A549 (cell line): ENCODE results near the gene CUX1. TPM values are rescaled to one million over a fixed set of nuclear protein-coding genes. Genes with fewer than 3 reads are reported as not detected.

Experiments used
- ATAC-seq, 2 experiments: fragments of 200-7000 bp in 1 of 2; fragments of >200 bp in 1 of 2; cut with Nextera tagmentation in 1 of 2; cut with Tn5 transposase in 1 of 2; 3 replicates each; pipeline versions ENCODE4 v1.8.0 to v1.9.1; 2018 to 2020; ENCODE audit warnings: mild to moderate bottlenecking in 1 of 2, moderate library complexity in 1 of 2
- CTCF ChIA-PET: fragments of 300-600 bp; sonication (Branson Sonifier 250); formaldehyde crosslinking; extraction: SDS; loops from one replicate; lab custom pipeline; 2021; ENCODE audit warnings: antibody characterized with exemption, inconsistent platforms; lab: Yijun Ruan, JAX
- POLR2A ChIA-PET: fragments of 350-600 bp; formaldehyde crosslinking; extraction: SDS; loops from one replicate; lab custom pipeline; 2021; ENCODE audit warnings: antibody characterized with exemption, inconsistent platforms; lab: Yijun Ruan, JAX
- DNase-seq, 2 experiments: peaks; one replicate each; pipeline versions ENCODE4 v3.0.0 to v3.0.0-alpha.2; 2011 to 2016; ENCODE audit warnings: low read depth in 1 of 2, low spot score in 1 of 2
- FAIRE-seq: peaks from 2 replicates; lab custom pipeline; 2011; peaks lifted over from hg19 to GRCh38; lab: Jason Lieb, UNC
- H3K27ac ChIP-seq, 2 experiments: fragments of >200 bp; sonication (Bioruptor Twin); formaldehyde crosslinking; 3 replicates each; pipeline ENCODE4 v1.5.1; 2016 to 2017
- H3K4me1 ChIP-seq: fragments of >200 bp; sonication (Bioruptor Twin); formaldehyde crosslinking; 3 replicates; pipeline ENCODE4 v1.6.1; 2016
- H3K4me2 ChIP-seq: fragments of >200 bp; sonication (Bioruptor Twin); formaldehyde crosslinking; 3 replicates; pipeline ENCODE4 v1.6.1; 2016
- H3K4me3 ChIP-seq: fragments of >200 bp; sonication (Bioruptor Twin); formaldehyde crosslinking; 3 replicates; pipeline ENCODE4 v1.5.1; 2016
- H3K9me3 ChIP-seq: fragments of >200 bp; sonication (Bioruptor Twin); formaldehyde crosslinking; 3 replicates; pipeline ENCODE4 v1.6.1; 2016
- ATOH8 ChIP-seq: fragments of 250-450 bp; sonication (Bioruptor Pico); IDR thresholded peaks from 2 replicates; pipeline ENCODE4 v1.5.0; 2020; ENCODE audit warnings: low read depth, mild to moderate bottlenecking, moderate library complexity
- BCL3 ChIP-seq: fragments of >200 bp; sonication (Bioruptor Twin); formaldehyde crosslinking; IDR thresholded peaks from 3 replicates; pipeline ENCODE4 v1.6.1; 2016
- BHLHE40 ChIP-seq: IDR thresholded peaks from 2 replicates; pipeline ENCODE4 v1.6.1; 2012; ENCODE audit warnings: low read depth, low read length, inconsistent platforms
- CBX2 ChIP-seq: fragments of 200-600 bp; sonication (generic); IDR thresholded peaks from 2 replicates; pipeline ENCODE4 v1.6.1; 2016; ENCODE audit warnings: low read depth, mild to moderate bottlenecking, borderline replicate concordance
- CTCF ChIP-seq: fragments of >200 bp; sonication (Bioruptor Twin); formaldehyde crosslinking; IDR thresholded peaks from 3 replicates; pipeline ENCODE4 v1.5.1; 2016
- EHF ChIP-seq: fragments of 250-450 bp; sonication (Bioruptor Pico); IDR thresholded peaks from 2 replicates; pipeline ENCODE4 v1.5.0; 2020; ENCODE audit warnings: mild to moderate bottlenecking
- ESRRA ChIP-seq: fragments of 150-350 bp; IDR thresholded peaks from 2 replicates; pipeline ENCODE4 v1.6.1; 2014; ENCODE audit warnings: mild to moderate bottlenecking, low read length, borderline replicate concordance
- FOSL2 ChIP-seq, 2 experiments: fragments of 450-650 bp in 1 of 2; fragments of >200 bp in 1 of 2; sonication (Bioruptor Twin) in 1 of 2; formaldehyde crosslinking; IDR thresholded peaks; 2 replicates each; pipeline versions ENCODE4 v1.5.0 to v1.6.1; 2016 to 2020; ENCODE audit warnings: mild to moderate bottlenecking in 1 of 2, moderate library complexity in 1 of 2
- FOXS1 ChIP-seq: fragments of 250-450 bp; sonication (Bioruptor Pico); IDR thresholded peaks from 2 replicates; pipeline ENCODE4 v1.5.0; 2020; ENCODE audit warnings: mild to moderate bottlenecking, moderate library complexity
- HES2 ChIP-seq: fragments of >200 bp; sonication (Bioruptor Twin); formaldehyde crosslinking; IDR thresholded peaks from 2 replicates; pipeline ENCODE4 v1.6.1; 2016
- HEYL ChIP-seq: fragments of 250-450 bp; sonication (Bioruptor Pico); IDR thresholded peaks from 2 replicates; pipeline ENCODE4 v1.8.0; 2021; ENCODE audit warnings: mild to moderate bottlenecking, moderate library complexity
- HOXA7 ChIP-seq: fragments of 250-450 bp; sonication (Bioruptor Pico); IDR thresholded peaks from 2 replicates; pipeline ENCODE4 v1.5.0; 2020; ENCODE audit warnings: mild to moderate bottlenecking, moderate library complexity
- HOXB5 ChIP-seq: fragments of 250-450 bp; sonication (Bioruptor Pico); IDR thresholded peaks from 2 replicates; pipeline ENCODE4 v1.5.0; 2020; ENCODE audit warnings: mild to moderate bottlenecking, moderate library complexity
- JUN ChIP-seq, 2 experiments: fragments of >200 bp; sonication (Bioruptor Twin); formaldehyde crosslinking; IDR thresholded peaks; 2 replicates in 1 of 2; 3 replicates in 1 of 2; pipeline ENCODE4 v1.6.1; 2016 to 2017
- JUNB ChIP-seq: fragments of >200 bp; sonication (Bioruptor Twin); formaldehyde crosslinking; IDR thresholded peaks from 2 replicates; pipeline ENCODE4 v1.6.1; 2016
- MAX ChIP-seq: IDR thresholded peaks from 2 replicates; pipeline ENCODE4 v1.6.1; 2012
- NPAS2 ChIP-seq: fragments of 250-450 bp; sonication (Bioruptor Pico); IDR thresholded peaks from 2 replicates; pipeline ENCODE4 v1.8.0; 2022; ENCODE audit warnings: mild to moderate bottlenecking, moderate library complexity, borderline replicate concordance
- RAD21 ChIP-seq, 2 experiments: fragments of >200 bp in 1 of 2; sonication (Bioruptor Twin) in 1 of 2; formaldehyde crosslinking in 1 of 2; IDR thresholded peaks in 1 of 2; conservative IDR thresholded peaks in 1 of 2; 2 replicates in 1 of 2; 3 replicates in 1 of 2; pipeline ENCODE4 v1.6.1; 2012 to 2018; ENCODE audit warnings: inconsistent platforms in 1 of 2
- RARB ChIP-seq: fragments of 250-450 bp; sonication (Bioruptor Pico); IDR thresholded peaks from 2 replicates; pipeline ENCODE4 v1.8.0; 2021; ENCODE audit warnings: mild to moderate bottlenecking, moderate library complexity
- REST ChIP-seq: fragments of 200-600 bp; sonication (generic); IDR thresholded peaks from 2 replicates; pipeline ENCODE4 v1.6.1; 2016; ENCODE audit warnings: antibody characterized with exemption, mild to moderate bottlenecking, moderate library complexity
- RFX5 ChIP-seq: fragments of 450-650 bp; IDR thresholded peaks from 2 replicates; pipeline ENCODE4 v1.7.1; 2014; ENCODE audit warnings: antibody characterized with exemption, mild to moderate bottlenecking, moderate library complexity
- WGBS: methylation state at CpG from one replicate; pipeline ENCODE4 v1.1.6; 2017; ENCODE audit errors: missing lambda C conversion rate; 5-methylcytosine and 5-hydroxymethylcytosine counted together
- polyA plus RNA-seq, 4 experiments: library from polyadenylated mRNA; depleted of rRNA in 3 of 4; stranded (reverse); fragments of >200 nt; fragmentation: RNase III in 1 of 4; extraction: RNeasy Plus Mini Kit Qiagen cat#74134 plus additional on column Dnase treatment in 1 of 4; gene quantifications; 2 replicates in 3 of 4; 3 replicates in 1 of 4; pipeline ENCODE4 v1.2.3, GENCODE V29; 2011 to 2017

Gene CUX1
- polyA plus RNA-seq, 2 of the 4 experiments (the other 2 are of a cell fraction), result 32.7 to 33.4 TPM

GRCh38 chr7:101804088-101804963 is 13.1 kb upstream of the CUX1 start:
- no peak for DNase-seq

GRCh38 chr7:101804967-101805366 is 12.5 kb upstream of the CUX1 start:
- TF ChIP-seq RFX5 (no peak), HOXA7 (no peak), HES2 (no peak), CBX2 (no peak), BCL3 (no peak)
- TF ChIP-seq, all 56 proteins: peak for 0
- H3K4me2 ChIP-seq, result no peak overlapping the region
- DNase-seq, result peak; percentile 29 to 49
- 0 out of 3 replicates have a peak, but pooled peaks cover 4% of the 10 kb centered on the region for H3K4me1 ChIP-seq
- no peak overlapping the region for H3K27ac ChIP-seq
- 44% methylated on average over 10 of the region's 10 CpGs for WGBS
- POLR2A ChIA-PET, result no interaction called here
- H3K4me3 ChIP-seq, result no peak overlapping the region
- peak; percentile 75 to 76 for ATAC-seq
- CTCF ChIA-PET, result interaction anchor here (0.6 to 2.6 kb wide), 9 partner anchors 8 to 204 kb away, joined by 3 to 10 read pairs (median 3); no protein-coding TSS in a partner anchor
- no peak for FAIRE-seq
- H3K9me3 ChIP-seq, result no peaks in the 10 kb centered on the region

More at GRCh38 chr7:101804088-101804963, 13.1 kb upstream of the CUX1 start:
- H3K4me2 ChIP-seq, result no peak overlapping the region
- CTCF ChIA-PET, result interaction anchor here (0.6 to 2.6 kb wide), 6 partner anchors 8 to 116 kb away, joined by 3 to 10 read pairs (median 3); no protein-coding TSS in a partner anchor
- TF ChIP-seq MAX, result no peak
- TF ChIP-seq FOSL2 (IDR thresholded peaks at IDR 0.05), result no peak
- no peak for TF ChIP-seq FOSL2 (CRISPR knock-in tag; IDR thresholded peaks at IDR 0.05)
- no peak for TF ChIP-seq RARB (CRISPR knock-in tag)
- TF ChIP-seq, all 56 proteins: peak for 0
- WGBS, result 52% methylated on average over 16 of the region's 16 CpGs
- FAIRE-seq, result no peak
- Histone ChIP-seq H3K4me1 (0 out of 3 replicates have a peak, but pooled peaks cover 4% of the 10 kb centered on the region), H3K4me3 (no peak overlapping the region), H3K27ac (no peak overlapping the region), H3K9me3 (no peaks in the 10 kb centered on the region)
- POLR2A ChIA-PET, result no interaction called here
- ATAC-seq, result peak; percentile 28 to 44; a peak in 3 of 6 replicates

- Histone ChIP-seq H3K27ac (peak overlapping the region in 1 of 2 experiments; percentile 100; a peak in 2 of 6 replicates), H3K4me1 (peaks cover 10% of the 10 kb centered on the region; the same call in 2 of the 3 replicates), H3K9me3 (no peaks in the 10 kb centered on the region), H3K4me3 (no peak overlapping the region), H3K4me2 (no peak overlapping the region; the same call in 2 of the 3 replicates)
- FAIRE-seq (no peak), ATAC-seq (no peak), DNase-seq (no peak)
- CTCF ChIA-PET, result interaction anchor here (0.7 to 2.2 kb wide), 3 partner anchors 34 to 460 kb away, joined by 5 to 6 read pairs (median 5); no protein-coding TSS in a partner anchor
- 85% methylated on average over 1 of the region's 1 CpG for WGBS
- TF ChIP-seq JUN (IDR thresholded peaks at IDR 0.05) (no peak), HOXA7 (no peak), REST (no peak), RAD21 (conservative IDR thresholded peaks at IDR 0.05 in 1 of 2, IDR thresholded peaks at IDR 0.05 in 1 of 2) (no peak), JUNB (no peak), ESRRA (no peak), HOXB5 (CRISPR knock-in tag) (no peak), ATOH8 (no peak), EHF (no peak), BHLHE40 (no peak), HEYL (CRISPR knock-in tag) (no peak), CTCF (no peak), NPAS2 (CRISPR knock-in tag) (no peak), FOXS1 (no peak)
- POLR2A ChIA-PET, result no interaction called here
These were observed 4.8 kb upstream of the CUX1 start for GRCh38 chr7:101812595-101812994.
